Retina (tissue), 1 donor: ENCODE results near the gene ERMARD.

Source experiments
- DNase-seq: peaks from one replicate; pipeline ENCODE4 v3.0.0-alpha.2; 2016

The ERMARD gene

GRCh38 chr6:169751242-169752073 is at the start of gene ERMARD, which contains the start of gene DYNLT2:
Gene ERMARD, plus strand, starts transcription at chr6:169751622. Its CDS starts 36 bp downstream, at chr6:169751658.
Gene DYNLT2, minus strand, starts transcription at chr6:169751572. Its CDS starts 114 bp downstream, at chr6:169751458.
- DNase-seq = peak; percentile 99

- peak; percentile 98 for DNase-seq
Observed at GRCh38 chr6:169701954-169702839, 49.2 kb upstream of the ERMARD start, which contains the start of the genes C6orf120 and WDR27. Gene C6orf120, plus strand, starts transcription at chr6:169702126. Its CDS starts 334 bp downstream, at chr6:169702460. Gene WDR27, minus strand, starts transcription at chr6:169702029. Its CDS starts 13,024 bp downstream, at chr6:169689005.

- no peak for DNase-seq
Observed at GRCh38 chr6:169702840-169703246, 48.6 kb upstream of the ERMARD start.

GRCh38 chr6:169707772-169708171 is 43.6 kb upstream of the ERMARD start:
- no peak for DNase-seq

- DNase-seq = no peak
Observed at GRCh38 chr6:169709293-169709692, 42.1 kb upstream of the ERMARD start.

- no peak for DNase-seq
Observed at GRCh38 chr6:169710009-169710408, 41.4 kb upstream of the ERMARD start.

GRCh38 chr6:169714178-169714577 is 37.2 kb upstream of the ERMARD start:
- DNase-seq = no peak

GRCh38 chr6:169714595-169714994 is 36.8 kb upstream of the ERMARD start:
- no peak for DNase-seq

GRCh38 chr6:169719117-169719516 is 32.3 kb upstream of the ERMARD start:
- no peak for DNase-seq

GRCh38 chr6:169720207-169720855 is 31.1 kb upstream of the ERMARD start:
- no peak for DNase-seq

GRCh38 chr6:169722362-169723199 is 28.8 kb upstream of the ERMARD start:
- DNase-seq = peak; percentile 66

GRCh38 chr6:169723200-169723909 is 28.1 kb upstream of the ERMARD start:
- DNase-seq = peak; percentile 74

GRCh38 chr6:169723991-169724493 is 27.4 kb upstream of the ERMARD start:
- peak; percentile 14 for DNase-seq

- peak; percentile 95 for DNase-seq
Observed at GRCh38 chr6:169724494-169725124, 26.8 kb upstream of the ERMARD start, which contains the start of gene PHF10. Gene PHF10, minus strand, starts transcription at chr6:169724500. Its CDS starts 569 bp downstream, at chr6:169723931.

- DNase-seq = no peak
Observed at GRCh38 chr6:169725125-169726048, 26.0 kb upstream of the ERMARD start.

- DNase-seq = no peak
Observed at GRCh38 chr6:169726049-169726400, 25.4 kb upstream of the ERMARD start.

- DNase-seq = no peak
Observed at GRCh38 chr6:169726963-169727362, 24.5 kb upstream of the ERMARD start.

- no peak for DNase-seq
Observed at GRCh38 chr6:169729961-169730360, 21.5 kb upstream of the ERMARD start.
